ENCODE data around the gene CDH22.

Gene CDH22

GRCh38 chr20:46139266-46139889 is 168.9 kb downstream of the CDH22 start:
- CTCF ChIA-PET: interaction anchor here (1.4 to 1.9 kb wide), 3 partner anchors 35 to 210 kb away, joined by 5 to 9 read pairs (median 6); no protein-coding TSS in a partner anchor
- no peak for TF ChIP-seq CTCF (conservative IDR thresholded peaks at IDR 0.05; ENCODE audit: low read depth)
- no peak for DNase-seq (ENCODE audit: low spot score)
- POLR2A ChIA-PET (ENCODE audit: low non-redundant PET): no interaction called here
- peak overlapping the region; percentile 89 for H3K27ac ChIP-seq

GRCh38 chr20:46137816-46138215 is 170.5 kb downstream of the CDH22 start:
- no peak for DNase-seq (ENCODE audit: low spot score)
- no peak overlapping the region for H3K27ac ChIP-seq
- ChIA-PET CTCF (interaction anchor here (0.6 to 1.9 kb wide), 6 partner anchors 9 to 211 kb away, joined by 3 to 9 read pairs (median 6); no protein-coding TSS in a partner anchor), POLR2A (ENCODE audit: low non-redundant PET) (no interaction called here)
- no peak for TF ChIP-seq CTCF (conservative IDR thresholded peaks at IDR 0.05; ENCODE audit: low read depth)

- DNase-seq (ENCODE audit: low spot score): no peak
- no peak overlapping the region for H3K27ac ChIP-seq
- ChIA-PET CTCF (interaction anchor here (0.6 to 1.5 kb wide), 6 partner anchors 8 to 213 kb away, joined by 3 to 5 read pairs (median 4); no protein-coding TSS in a partner anchor), POLR2A (ENCODE audit: low non-redundant PET) (no interaction called here)
- TF ChIP-seq CTCF (conservative IDR thresholded peaks at IDR 0.05; ENCODE audit: low read depth): no peak
Measured at GRCh38 chr20:46135856-46136633, 172.3 kb downstream of the CDH22 start.

- DNase-seq (ENCODE audit: low spot score): no peak
- ChIA-PET CTCF (interaction anchor here (0.6 to 3.9 kb wide), 5 partner anchors 15 to 214 kb away, joined by 3 to 47 read pairs (median 6); no protein-coding TSS in a partner anchor), POLR2A (ENCODE audit: low non-redundant PET) (no interaction called here)
- TF ChIP-seq CTCF (conservative IDR thresholded peaks at IDR 0.05; ENCODE audit: low read depth): no peak
- no peak overlapping the region for H3K27ac ChIP-seq
Measured at GRCh38 chr20:46134716-46135115, 173.6 kb downstream of the CDH22 start.

- H3K27ac ChIP-seq: no peak overlapping the region
- no peak for DNase-seq (ENCODE audit: low spot score)
- TF ChIP-seq CTCF (conservative IDR thresholded peaks at IDR 0.05; ENCODE audit: low read depth): no peak
- ChIA-PET POLR2A (ENCODE audit: low non-redundant PET) (no interaction called here), CTCF (interaction anchor here (1.2 to 3.9 kb wide), 8 partner anchors 18 to 214 kb away, joined by 3 to 47 read pairs (median 7); no protein-coding TSS in a partner anchor)
Measured at GRCh38 chr20:46133886-46134654, 174.2 kb downstream of the CDH22 start.

- H3K27ac ChIP-seq: peak overlapping the region; percentile 23; the same call in 1 of the 2 replicates
- ChIA-PET POLR2A (ENCODE audit: low non-redundant PET) (no interaction called here), CTCF (interaction anchor here (0.6 to 3.9 kb wide), 25 partner anchors 10 to 590 kb away, joined by 3 to 47 read pairs (median 4); partner anchors contain the start of gene ELMO2)
- peak; percentile 99 for TF ChIP-seq CTCF (conservative IDR thresholded peaks at IDR 0.05; ENCODE audit: low read depth)
- peak; percentile 89 for DNase-seq (ENCODE audit: low spot score)
Measured at GRCh38 chr20:46132705-46133120, 175.6 kb downstream of the CDH22 start.
